Measurements from ENCODE around the gene TMEM214.
A peak's percentile ranks its signal among the peaks of the same experiment; 100 is the strongest.

The TMEM214 gene, protein sequence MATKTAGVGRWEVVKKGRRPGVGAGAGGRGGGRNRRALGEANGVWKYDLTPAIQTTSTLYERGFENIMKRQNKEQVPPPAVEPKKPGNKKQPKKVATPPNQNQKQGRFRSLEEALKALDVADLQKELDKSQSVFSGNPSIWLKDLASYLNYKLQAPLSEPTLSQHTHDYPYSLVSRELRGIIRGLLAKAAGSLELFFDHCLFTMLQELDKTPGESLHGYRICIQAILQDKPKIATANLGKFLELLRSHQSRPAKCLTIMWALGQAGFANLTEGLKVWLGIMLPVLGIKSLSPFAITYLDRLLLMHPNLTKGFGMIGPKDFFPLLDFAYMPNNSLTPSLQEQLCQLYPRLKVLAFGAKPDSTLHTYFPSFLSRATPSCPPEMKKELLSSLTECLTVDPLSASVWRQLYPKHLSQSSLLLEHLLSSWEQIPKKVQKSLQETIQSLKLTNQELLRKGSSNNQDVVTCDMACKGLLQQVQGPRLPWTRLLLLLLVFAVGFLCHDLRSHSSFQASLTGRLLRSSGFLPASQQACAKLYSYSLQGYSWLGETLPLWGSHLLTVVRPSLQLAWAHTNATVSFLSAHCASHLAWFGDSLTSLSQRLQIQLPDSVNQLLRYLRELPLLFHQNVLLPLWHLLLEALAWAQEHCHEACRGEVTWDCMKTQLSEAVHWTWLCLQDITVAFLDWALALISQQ

GRCh38 chr2:27032495-27033252 lies at the start of gene TMEM214:
Gene TMEM214 (plus strand): TSS chr2:27032965. CDS start chr2:27033016, 51 bp downstream.
- peak; percentile 93 for DNase-seq (ENCODE audit: low spot score)

DNA sequence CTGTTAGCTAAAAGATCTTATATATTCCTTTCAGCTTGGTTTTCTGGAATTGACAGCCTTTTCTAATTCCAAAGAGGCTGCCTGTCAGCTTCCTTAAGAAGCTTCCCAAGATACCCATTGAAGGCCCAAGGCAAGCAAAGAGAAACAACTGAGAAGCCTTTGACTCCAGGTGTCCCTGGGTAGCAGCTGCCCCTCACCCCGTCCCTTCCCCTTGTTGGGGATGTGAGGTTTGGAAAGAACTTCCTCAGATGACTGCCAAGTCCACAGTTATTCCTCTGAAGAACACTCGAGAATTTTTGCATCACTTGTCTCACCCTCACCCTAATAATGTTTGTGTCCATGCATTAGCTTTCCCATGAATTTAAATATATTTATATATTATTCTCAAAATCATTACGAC lies 49.0 kb upstream of the TMEM214 start:
- DNase-seq (ENCODE audit: low spot score) = no peak

DNA sequence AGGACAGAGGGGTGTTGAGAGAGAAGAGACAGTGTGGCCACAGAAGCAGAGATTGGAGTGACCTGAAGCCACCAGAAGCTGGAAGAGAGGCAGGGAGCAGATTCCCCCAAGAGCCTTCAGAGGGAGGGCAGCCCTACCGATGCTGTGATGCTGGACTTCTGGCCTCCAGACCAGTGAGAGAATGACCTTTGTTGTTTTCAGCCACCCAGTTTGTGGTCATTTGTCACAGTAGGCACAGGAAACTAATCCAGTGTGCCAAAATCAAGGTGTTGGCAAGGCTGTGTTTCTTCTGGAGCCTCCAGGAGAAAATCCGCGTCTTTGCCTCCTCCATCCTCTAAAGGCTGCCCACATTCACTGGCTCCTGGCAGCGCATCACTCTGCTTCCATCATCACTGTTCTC lies 47.0 kb upstream of the TMEM214 start:
- no peak for DNase-seq (ENCODE audit: low spot score)

DNA sequence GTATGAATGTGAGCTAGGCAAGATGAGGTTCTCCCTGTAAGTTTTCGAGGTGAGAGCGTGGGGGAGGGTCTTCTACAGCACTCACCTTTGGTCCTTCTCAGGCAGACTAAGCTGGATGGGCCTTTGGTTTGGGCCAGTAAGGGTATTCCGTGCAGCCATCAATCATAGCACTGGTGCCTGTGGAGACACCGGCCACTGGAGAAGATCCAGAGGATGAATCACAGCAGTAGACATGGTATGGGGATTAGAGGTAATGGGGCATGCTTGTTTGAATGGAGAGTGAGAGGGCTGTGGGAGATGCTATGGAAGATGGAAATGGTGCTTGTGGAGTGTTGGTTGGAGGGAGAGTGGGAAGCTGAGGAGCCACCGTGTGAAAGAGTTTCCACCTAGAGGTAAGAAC lies 46.2 kb upstream of the TMEM214 start:
- no peak for DNase-seq (ENCODE audit: low spot score)

GRCh38 chr2:26988058-26988860 lies 44.5 kb upstream of the TMEM214 start:
- no peak for DNase-seq (ENCODE audit: low spot score)

DNA sequence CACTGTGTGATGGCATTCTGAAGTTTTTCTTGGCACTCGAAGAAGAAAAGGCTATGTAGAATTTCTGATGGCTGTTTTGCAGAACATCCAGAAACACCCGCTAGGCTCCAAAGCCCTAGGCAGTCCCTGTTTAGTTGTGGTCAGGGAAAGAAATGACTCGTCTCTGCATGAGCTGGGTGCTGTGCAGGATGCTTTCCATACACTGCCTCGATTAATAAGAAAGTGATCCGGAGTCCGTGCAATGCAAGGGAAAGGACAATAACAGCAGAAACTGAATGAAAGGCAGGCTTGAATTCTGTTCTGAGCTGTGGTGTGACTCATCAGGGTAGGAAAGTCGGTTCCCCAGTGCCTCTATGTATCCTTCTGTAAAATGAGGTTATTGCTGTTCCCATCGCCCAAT lies 43.6 kb upstream of the TMEM214 start:
- no peak for DNase-seq (ENCODE audit: low spot score)

DNA sequence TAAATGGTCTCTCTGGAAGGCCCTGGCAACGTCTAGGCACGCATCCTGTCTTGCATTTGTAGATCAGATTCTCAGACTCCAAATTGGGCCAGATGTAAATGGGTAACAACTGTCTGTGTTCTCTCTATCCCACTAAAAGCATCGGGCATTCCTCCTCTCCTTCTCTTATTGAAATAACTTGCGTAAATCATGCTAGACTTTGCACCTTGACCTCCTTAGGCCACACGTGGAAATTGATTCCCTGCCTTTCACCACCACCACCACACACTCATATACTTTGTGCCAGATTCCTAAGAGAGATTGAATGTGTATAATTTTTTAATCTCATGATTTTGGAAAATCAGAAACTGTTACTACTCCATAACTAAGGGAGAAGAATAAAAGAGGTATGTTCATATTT lies 41.0 kb upstream of the TMEM214 start:
- no peak for DNase-seq (ENCODE audit: low spot score)

DNA sequence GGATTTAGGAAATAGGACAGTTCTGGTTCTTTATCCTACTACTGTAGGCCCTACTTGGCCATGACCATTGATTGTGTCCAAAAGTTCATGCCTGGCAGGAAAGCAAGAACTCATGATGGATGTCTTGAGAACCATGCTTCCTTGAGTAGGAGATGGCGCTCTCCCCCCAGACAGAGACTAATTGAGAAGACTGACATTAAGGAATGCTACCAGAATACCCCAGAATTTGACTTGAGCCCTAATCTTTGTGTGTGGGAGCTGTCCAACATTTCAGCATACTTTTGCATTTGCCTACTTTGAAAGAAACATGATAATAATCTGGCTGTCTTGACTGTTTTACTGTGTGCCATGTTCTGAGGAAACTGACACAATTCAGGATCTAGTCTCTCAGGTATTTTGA lies 39.0 kb upstream of the TMEM214 start:
- no peak for DNase-seq (ENCODE audit: low spot score)

- DNase-seq (ENCODE audit: low spot score) = no peak
Measured at GRCh38 chr2:26994983-26995382, 37.8 kb upstream of the TMEM214 start.

- no peak for DNase-seq (ENCODE audit: low spot score)
Measured at GRCh38 chr2:26997394-26997793, 35.4 kb upstream of the TMEM214 start.

DNA sequence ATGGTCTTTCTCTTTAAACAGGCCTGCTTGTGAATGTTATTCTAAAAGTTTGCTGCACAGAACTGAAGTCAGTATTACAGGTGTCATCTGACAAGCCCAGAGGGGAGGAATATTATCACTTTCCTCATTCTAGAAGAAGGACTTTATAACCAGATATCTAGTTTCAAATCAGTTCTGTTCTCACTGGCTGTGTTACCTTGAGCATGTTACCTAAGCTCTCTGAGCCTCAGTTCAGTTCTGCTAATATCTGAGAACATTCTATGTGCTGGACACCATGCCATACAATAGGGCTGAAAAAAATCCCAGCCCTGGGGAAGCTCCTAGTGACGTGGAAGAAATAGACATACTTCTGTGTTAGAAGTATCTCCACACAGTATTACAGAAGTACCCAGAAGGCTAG lies 34.4 kb upstream of the TMEM214 start:
- DNase-seq (ENCODE audit: low spot score) = no peak

DNA sequence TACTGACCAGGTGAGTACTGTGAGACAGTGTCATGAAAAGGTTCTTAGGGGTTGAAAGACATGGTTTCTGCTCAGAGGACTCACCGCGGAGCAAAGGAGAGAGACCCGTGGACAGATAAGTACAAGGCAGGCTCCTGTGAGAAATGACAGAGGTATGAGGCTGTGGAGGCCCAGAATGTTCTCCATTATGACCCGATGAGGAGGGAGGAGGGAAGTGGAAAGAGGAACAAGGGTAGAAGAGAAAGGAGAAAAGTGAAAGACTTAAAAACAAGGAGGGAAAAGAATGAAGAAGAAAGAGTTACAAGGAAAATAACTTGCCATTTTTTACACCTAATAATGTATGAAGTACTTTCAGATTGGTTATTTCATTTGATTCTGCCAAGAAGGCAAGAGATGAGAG lies 32.5 kb upstream of the TMEM214 start:
- no peak for DNase-seq (ENCODE audit: low spot score)

DNA sequence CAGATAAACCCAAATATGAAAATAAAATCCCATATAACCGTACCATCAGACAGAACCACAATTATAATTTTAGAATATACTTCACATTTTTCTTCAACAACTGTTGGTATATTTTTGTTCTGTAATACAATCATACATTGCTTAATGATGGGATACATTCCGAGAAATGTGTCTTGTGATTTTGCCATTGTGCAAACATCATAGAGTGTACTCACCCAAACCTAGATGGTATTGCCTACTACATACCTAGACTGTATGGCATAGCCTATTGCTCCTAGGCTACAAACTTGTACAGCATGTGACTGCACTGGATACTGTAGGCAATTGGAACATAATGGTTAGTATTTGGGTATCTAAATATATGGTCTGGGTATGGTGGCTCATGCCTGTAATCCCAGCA lies 31.8 kb upstream of the TMEM214 start:
- no peak for DNase-seq (ENCODE audit: low spot score)

GRCh38 chr2:27001950-27002349 lies 30.8 kb upstream of the TMEM214 start:
- no peak for DNase-seq (ENCODE audit: low spot score)

DNA sequence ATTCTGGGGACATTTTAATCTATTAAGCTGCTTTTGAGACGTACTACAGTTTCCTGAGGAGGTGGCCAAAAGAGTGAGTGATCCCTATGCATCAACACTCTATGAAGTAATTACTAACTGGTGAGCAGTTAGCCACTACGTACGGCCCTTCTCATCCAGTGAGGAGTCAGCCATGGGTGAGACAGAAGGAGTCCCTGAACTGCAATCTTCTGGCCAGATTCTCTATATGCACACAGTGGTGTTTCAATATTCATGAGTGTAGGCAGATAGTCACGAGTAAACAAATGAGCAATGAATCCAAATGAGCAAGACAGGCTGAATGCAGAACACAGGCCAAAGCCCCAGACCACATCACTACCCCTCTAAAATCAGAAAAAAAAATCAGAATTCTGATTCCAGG lies 29.8 kb upstream of the TMEM214 start:
- DNase-seq (ENCODE audit: low spot score) = no peak

DNA sequence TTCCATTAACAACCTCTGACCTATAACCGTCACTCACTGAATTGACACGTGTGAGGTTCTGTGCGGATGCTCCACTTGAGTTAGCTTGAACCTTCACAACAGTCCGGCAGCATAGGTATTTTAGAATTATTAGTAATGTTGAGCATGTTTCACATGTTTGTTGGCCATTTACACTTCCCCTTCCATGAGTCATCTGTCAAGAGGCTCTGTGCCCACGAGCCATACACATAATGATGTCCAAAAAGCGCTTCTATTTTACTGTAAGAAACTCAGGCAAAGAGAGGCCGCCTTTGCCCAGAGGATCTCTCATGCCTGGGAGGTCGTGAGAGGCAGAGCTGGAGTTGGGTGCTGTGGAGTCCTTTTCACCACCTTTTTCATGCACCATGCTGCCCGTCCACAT lies 28.9 kb upstream of the TMEM214 start:
- no peak for DNase-seq (ENCODE audit: low spot score)

DNA sequence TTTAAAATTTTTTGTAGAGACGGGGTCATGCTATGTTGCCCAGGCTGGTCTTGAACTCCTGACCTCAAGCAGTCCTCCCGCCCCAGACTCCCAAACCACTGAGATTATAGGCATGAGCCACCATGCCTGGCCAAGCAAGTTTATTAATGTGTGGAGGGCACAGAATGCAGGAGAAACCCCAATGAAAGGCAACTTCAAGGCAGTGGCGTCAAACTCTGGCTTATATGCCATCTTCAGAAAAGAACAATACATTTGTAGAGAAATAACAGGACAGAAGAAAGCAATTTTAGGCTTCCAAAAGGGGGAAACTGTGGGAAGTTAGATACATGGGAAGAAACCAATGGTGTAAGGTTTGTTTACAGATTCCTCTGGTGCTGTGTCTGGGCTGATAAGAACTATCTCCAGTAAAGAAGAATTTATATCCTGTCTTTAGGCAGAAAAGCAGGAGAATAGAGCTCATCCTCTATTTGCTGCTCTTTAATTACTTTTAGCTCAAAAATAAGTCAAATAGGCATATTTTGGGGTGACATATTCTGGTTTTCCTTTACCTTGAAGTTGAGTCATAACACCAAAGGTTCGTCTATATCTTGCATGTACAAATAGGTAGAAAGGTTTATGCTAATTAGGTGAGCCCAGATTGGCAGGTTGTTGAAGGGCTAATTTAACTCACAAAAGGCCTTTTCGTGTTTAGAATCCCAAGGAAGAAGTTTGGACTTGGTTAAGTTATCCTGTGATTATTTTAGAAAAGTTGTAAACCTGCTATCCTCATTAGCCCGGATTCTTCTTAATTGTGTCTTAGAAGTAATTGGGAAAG lies 26.0 kb upstream of the TMEM214 start:
- DNase-seq (ENCODE audit: low spot score) = no peak

GRCh38 chr2:27007416-27008374 lies 25.1 kb upstream of the TMEM214 start:
- no peak for DNase-seq (ENCODE audit: low spot score)

- DNase-seq (ENCODE audit: low spot score) = no peak
Measured at GRCh38 chr2:27008678-27009077, 24.1 kb upstream of the TMEM214 start.

DNA sequence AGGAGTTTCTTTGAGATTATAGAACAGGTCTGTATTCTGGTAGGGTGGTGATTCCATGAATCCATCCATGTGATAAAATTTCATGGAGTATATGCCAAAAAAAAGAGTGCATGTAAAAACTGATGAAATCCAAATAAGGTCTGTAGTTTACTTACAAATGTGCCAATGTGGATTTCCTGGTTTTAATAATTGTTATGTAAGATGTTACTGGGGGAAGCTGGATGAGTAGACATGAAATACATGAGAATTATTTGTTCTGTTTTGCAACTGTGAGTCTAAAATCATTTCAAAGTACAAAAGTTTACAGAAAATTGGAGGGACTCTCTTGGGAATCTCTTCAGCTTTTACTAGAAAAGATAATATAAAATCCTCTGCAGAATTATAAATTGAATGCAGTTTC lies 23.7 kb upstream of the TMEM214 start:
- DNase-seq (ENCODE audit: low spot score) = no peak
